GM19324 (cell line): ENCODE measurements around the gene FAM200C.

Experiments used
- ATAC-seq: cut with Tn5 transposase; IDR thresholded peaks from one replicate; pipeline ENCODE4 v1.9.1; 2021; ENCODE audit warnings: mild to moderate bottlenecking, moderate library complexity; ENCODE audit not compliant: unreplicated experiment, low FRiP score

Gene FAM200C

GRCh38 chr5:160369990-160370712 is 29.7 kb downstream of the FAM200C start, which contains the start of gene C1QTNF2:
TSS of gene C1QTNF2 (minus strand) at chr5:160370626. CDS start at chr5:160355011, 15,615 bp downstream.
- ATAC-seq = no peak

- ATAC-seq = no peak
Observed at GRCh38 chr5:160367885-160368284, 32.0 kb downstream of the FAM200C start.

DNA sequence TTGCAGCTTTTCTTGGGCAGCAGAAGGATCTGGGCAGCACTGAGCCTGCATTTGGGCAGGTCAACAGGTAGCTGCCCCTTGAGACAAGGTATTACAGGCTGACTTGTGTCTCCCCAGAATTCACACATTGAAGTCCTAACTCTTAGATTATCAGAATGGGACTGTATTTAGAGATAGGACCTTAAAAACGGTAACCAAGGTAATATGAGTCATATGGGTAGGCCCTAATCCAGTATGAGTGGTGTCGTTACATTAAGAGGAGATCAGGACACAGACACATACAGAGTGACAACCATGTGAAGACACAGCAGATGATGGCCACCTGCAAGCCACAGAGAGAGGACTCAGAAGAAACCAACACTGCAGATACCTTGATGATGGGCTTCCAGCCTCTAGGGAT is 32.6 kb downstream of the FAM200C start:
- ATAC-seq = no peak

- no peak for ATAC-seq
Observed at GRCh38 chr5:160366230-160366629, 33.6 kb downstream of the FAM200C start.

DNA sequence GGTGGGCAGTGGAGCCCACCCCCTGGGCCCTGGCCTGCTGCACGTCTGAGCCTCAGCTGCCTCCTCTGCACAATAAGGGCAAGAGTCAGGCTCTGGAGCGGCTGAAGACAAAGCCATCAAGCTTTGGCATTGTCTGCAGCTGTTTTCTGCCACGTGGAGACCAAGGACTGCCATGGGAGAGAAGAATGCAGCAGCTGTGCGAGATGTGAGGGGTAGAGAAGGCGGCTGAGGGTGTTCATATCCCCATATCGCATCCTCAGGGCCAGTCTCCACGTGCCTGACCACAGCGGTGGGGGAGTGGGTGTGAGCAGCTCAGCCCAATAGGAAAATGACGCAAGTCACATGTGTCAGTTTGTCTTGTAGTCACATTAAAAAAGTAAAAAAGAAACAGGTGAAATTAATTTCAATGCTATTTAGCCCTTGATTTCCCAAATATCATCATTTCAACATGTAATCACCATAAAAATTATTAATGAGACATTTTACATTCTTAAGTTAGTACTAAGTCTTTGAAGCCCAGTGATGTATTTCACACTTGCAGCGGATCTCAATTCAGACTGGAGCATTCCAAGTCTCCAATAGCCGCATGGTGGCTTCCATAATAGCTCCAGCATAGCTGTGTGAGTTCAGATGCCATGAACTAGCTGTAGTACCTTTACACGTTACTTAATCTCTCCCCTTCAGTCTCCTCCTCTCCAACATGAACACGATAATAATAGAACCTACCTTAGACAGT is 36.0 kb downstream of the FAM200C start:
- ATAC-seq = no peak

- ATAC-seq = no peak
Observed at GRCh38 chr5:160363211-160363610, 36.6 kb downstream of the FAM200C start.

DNA sequence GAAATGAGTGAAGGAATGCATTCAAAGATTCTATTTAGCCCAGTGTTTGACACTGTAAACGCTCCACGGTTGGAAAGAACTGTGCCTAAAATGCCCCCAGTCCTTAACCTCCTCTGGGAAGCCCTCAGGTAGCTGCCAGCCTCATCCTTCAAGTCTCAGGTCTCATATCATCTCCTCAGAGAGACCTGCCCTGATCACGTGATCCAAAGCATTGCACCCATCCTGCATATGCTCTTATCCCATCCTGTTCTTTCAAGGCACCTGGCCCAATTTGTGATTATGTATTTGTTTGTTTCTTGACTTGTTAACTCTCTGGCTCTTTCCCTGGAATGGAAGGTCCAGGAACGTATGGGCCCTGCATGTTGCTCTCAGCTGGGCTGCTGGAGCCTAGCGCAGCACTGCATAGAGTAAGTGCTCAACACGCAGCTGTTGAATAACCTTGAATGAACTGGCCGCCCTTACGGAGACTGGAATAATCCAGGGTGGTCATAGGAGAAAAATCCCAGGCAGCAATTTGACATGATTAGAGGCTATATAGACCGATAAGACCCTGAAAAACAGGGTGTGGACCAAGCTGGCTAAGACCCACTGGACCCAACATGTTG is 38.1 kb downstream of the FAM200C start:
- ATAC-seq = no peak

GRCh38 chr5:160360310-160360709 is 39.5 kb downstream of the FAM200C start:
- no peak for ATAC-seq

- ATAC-seq = no peak
Observed at GRCh38 chr5:160359816-160360215, 40.0 kb downstream of the FAM200C start.

DNA sequence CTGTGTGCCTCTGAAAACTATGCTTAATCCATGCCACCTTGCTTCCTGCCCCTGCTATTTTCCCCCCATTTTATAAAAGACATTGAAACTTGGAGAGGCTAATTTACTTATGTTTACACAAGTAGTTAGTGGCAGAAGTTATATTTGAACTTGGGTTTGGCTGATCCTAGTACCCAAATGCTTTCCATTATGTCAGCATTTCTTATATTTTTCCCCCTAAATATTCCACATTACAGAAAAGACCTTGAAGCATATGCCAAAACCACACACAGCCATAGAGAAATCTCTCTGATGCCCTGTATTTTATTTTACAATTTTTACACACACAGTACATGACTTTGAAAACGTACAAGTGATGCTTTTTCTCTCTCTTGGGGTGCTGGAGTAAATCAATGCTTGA is 40.6 kb downstream of the FAM200C start:
- no peak for ATAC-seq

DNA sequence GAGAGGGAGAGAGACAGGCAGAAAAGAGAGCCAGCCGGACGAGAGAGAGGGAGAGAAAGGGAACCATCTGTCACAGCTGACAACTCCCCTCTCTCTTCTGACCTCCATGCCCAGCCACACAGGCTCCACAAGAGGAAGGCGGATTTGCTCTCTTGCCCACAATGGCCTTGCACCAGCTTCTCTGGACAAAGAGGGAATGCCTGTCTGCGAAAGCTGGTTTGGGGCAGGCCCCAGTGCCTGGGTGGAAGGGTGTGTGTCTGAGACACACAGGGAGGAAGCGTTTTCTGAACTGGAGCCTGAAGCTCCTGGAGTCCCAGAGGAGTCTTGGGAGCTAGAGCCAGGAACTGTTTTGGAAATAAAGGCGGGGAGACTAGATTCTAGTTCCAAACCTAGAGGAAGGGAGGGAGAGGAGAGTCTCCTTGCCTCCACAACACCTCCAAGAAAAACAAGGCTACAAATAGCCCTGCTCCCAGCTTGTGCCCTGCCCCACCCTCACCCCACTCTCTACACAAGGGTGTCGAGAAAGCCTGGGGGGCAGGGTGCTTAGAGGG is 41.9 kb downstream of the FAM200C start:
- ATAC-seq = no peak

DNA sequence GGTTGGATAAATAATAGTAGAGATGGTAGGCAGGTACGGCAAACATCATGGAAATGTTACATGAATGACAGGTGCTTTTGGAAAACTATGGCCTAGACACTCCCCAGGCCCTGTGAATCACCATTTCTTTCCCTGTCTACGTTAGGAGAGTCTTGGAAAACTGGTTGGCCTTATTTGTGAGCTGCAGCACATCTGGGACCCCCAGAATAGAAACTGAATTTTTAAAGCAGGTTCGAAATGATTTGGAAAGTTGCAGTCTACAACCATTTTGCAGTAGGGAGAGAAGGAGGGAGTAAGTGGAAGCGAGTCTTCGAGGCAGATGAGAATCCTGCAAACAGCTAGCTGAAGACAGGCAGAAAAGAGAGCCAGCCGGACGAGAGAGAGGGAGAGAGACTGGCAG is 42.5 kb downstream of the FAM200C start:
- no peak for ATAC-seq

DNA sequence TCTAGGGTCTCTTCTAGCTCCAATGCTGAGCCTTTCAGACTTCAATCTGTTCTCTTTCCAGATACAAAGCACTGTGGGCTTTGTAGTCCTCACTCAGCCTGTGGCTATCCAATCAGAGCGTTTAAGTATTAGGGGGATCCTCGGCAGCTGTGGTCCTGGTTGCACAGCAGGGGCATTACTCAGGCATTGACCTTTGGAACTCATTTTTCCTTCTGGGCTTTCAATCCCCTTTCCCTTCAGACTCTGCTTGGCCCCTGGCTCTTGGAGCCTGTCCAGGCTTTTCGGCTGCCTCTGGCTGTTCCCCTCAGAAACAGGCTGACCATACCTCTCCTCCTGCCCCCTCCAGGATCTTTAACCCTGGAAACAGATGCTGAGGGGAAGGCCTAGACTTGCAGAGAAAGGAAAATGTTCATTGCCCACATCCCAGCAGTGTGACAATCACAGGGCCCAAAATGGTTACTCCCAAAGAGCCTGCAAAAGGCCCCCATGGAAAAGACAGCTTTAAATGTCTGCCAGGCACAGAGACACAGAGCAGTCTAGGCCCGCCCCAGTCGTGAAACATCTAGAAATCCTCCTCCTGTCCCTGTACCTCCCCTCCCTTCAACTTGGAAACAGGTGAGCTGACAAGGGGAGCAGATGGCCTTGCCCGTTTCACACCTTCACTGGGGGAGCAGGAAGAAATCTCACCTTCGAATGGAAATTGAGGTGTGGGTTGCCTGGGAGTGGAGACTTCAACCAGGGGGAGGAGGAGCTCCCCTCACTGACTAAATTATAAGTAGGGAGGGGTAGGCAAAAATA is 43.1 kb downstream of the FAM200C start:
- ATAC-seq = no peak

- no peak for ATAC-seq
Observed at GRCh38 chr5:160354666-160355065, 45.2 kb downstream of the FAM200C start.

GRCh38 chr5:160353379-160353778 is 46.5 kb downstream of the FAM200C start:
- no peak for ATAC-seq

- ATAC-seq = no peak
Observed at GRCh38 chr5:160352308-160352707, 47.5 kb downstream of the FAM200C start.

DNA sequence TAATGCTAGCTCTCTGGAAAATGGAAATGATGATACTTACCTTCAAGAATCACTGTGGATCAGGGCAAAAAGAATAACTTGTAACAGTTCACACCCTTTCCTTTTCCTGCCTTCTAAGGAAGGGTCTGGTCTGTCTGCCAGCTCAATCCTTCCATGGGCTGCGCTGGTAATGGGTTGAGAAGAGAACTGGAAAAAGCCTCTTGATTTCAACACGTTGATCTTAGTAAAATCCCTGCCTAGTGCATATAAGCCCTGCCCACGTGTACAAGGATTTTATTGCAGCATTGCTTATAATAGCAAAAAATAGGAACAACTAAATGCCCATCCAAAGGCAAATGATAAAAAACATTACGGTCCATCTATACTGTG is 49.9 kb downstream of the FAM200C start:
- no peak for ATAC-seq

- no peak for ATAC-seq
Observed at GRCh38 chr5:160349249-160349934, 50.5 kb downstream of the FAM200C start.

GRCh38 chr5:160348080-160348479 is 51.8 kb downstream of the FAM200C start:
- ATAC-seq = no peak

- ATAC-seq = no peak
Observed at GRCh38 chr5:160347448-160347847, 52.4 kb downstream of the FAM200C start.
